H1 (cell line): ENCODE measurements around the gene FADS6. TPM values are rescaled to one million over a fixed set of nuclear protein-coding genes. Genes with fewer than 3 reads are reported as not detected.

Experiments
- CTCF ChIA-PET: fragments of 300-600 bp; sonication (Branson Sonifier 250); formaldehyde crosslinking; loops from one replicate; lab custom pipeline; 2021; ENCODE audit not compliant: partially characterized antibody; lab: Charles Lee
- POLR2A ChIA-PET: fragments of 300-600 bp; sonication (Branson Sonifier 250); formaldehyde crosslinking; loops from one replicate; lab custom pipeline; 2021; ENCODE audit warnings: inconsistent platforms; ENCODE audit not compliant: partially characterized antibody; lab: Charles Lee
- DNase-seq, 2 experiments: peaks; one replicate each; pipeline versions ENCODE4 v3.0.0 to v3.0.0-alpha.2; 2010 to 2022; ENCODE audit warnings: low spot score in 2 of 2, low read depth in 1 of 2, mixed read lengths in 1 of 2
- FAIRE-seq: peaks from 2 replicates; lab custom pipeline; 2011; peaks lifted over from hg19 to GRCh38; lab: Jason Lieb, UNC
- H2AFZ ChIP-seq: 2 replicates; pipeline ENCODE4 v1.8.1; 2012; ENCODE audit warnings: low read length, inconsistent platforms
- H2AK5ac ChIP-seq: 2 replicates; pipeline ENCODE4 v1.6.1; 2013; ENCODE audit warnings: low read depth, low read length
- H2BK120ac ChIP-seq: replicated peaks from 2 replicates; pipeline ENCODE3; 2013; ENCODE audit warnings: low read depth, low read length, inconsistent platforms
- H2BK12ac ChIP-seq: 2 replicates; pipeline ENCODE4 v1.6.1; 2013; ENCODE audit warnings: low read depth, low read length
- H2BK15ac ChIP-seq: 2 replicates; pipeline ENCODE4 v1.6.1; 2013; ENCODE audit warnings: low read length
- H2BK20ac ChIP-seq: 2 replicates; pipeline ENCODE4 v1.6.1; 2013; ENCODE audit warnings: low read length
- H2BK5ac ChIP-seq: 2 replicates; pipeline ENCODE4 v1.6.1; 2013; ENCODE audit warnings: low read depth, low read length
- H3K14ac ChIP-seq: 2 replicates; pipeline ENCODE4 v1.6.1; 2013; ENCODE audit warnings: inconsistent platforms; ENCODE audit not compliant: insufficient read length
- H3K18ac ChIP-seq: 2 replicates; pipeline ENCODE4 v1.6.1; 2013; ENCODE audit warnings: low read length; ENCODE audit errors: extremely low read depth
- H3K23ac ChIP-seq: 2 replicates; pipeline ENCODE4 v1.6.1; 2013; ENCODE audit warnings: inconsistent platforms; ENCODE audit not compliant: insufficient read length
- H3K23me2 ChIP-seq: 2 replicates; pipeline ENCODE4 v1.6.1; 2013; ENCODE audit warnings: low read depth, low read length
- H3K27ac ChIP-seq: 2 replicates; pipeline ENCODE4 v1.6.1; 2011; ENCODE audit warnings: low read depth, low read length, inconsistent platforms
- H3K27me3 ChIP-seq, 4 experiments: replicated peaks in 1 of 4; 1 replicate in 1 of 4; 2 replicates in 3 of 4; pipeline versions ENCODE4 v1.6.1 to v1.8.1; 2011 to 2013; ENCODE audit warnings: low read length in 3 of 4, mild to moderate bottlenecking in 3 of 4, inconsistent platforms in 2 of 4, mixed read lengths in 2 of 4, moderate library complexity in 1 of 4; ENCODE audit not compliant: control insufficient read depth in 3 of 4, insufficient read depth in 3 of 4; ENCODE audit errors: extremely low read depth in 1 of 4
- H3K36me3 ChIP-seq, 4 experiments: 2 replicates each; pipeline versions ENCODE4 v1.6.1 to v1.8.1; 2011 to 2013; ENCODE audit warnings: mild to moderate bottlenecking in 4 of 4, low read length in 3 of 4, moderate library complexity in 2 of 4, control low read depth in 1 of 4, inconsistent platforms in 1 of 4; ENCODE audit not compliant: insufficient read depth in 4 of 4, control insufficient read depth in 2 of 4
- H3K4ac ChIP-seq: replicated peaks from 2 replicates; pipeline ENCODE3; 2013; ENCODE audit warnings: low read length, low read depth, mixed read lengths, inconsistent platforms; ENCODE audit not compliant: insufficient read length
- H3K4me1 ChIP-seq, 4 experiments: replicated peaks in 1 of 4; 1 replicate in 1 of 4; 2 replicates in 3 of 4; pipeline versions ENCODE4 v1.6.1 to v1.8.1; 2011 to 2013; ENCODE audit warnings: low read length in 3 of 4, inconsistent platforms in 2 of 4, mixed read lengths in 1 of 4; ENCODE audit not compliant: insufficient read depth in 4 of 4, control insufficient read depth in 3 of 4
- H3K4me2 ChIP-seq, 2 experiments: 2 replicates each; pipeline versions ENCODE4 v1.6.1 to v1.8.1; 2011 to 2013; ENCODE audit warnings: low read depth in 2 of 2, low read length in 2 of 2, control low read depth in 1 of 2, inconsistent platforms in 1 of 2, mild to moderate bottlenecking in 1 of 2; ENCODE audit not compliant: insufficient read depth in 1 of 2
- H3K4me3 ChIP-seq, 4 experiments: fragments of 200-600, 300-600 bp in 1 of 4; sonication (generic), shearing (Covaris generic), sonication (Bioruptor Twin) in 1 of 4; 2 replicates each; pipeline versions ENCODE4 v1.5.1 to v1.8.1; 2011 to 2016; ENCODE audit warnings: low read length in 4 of 4, low read depth in 3 of 4, control low read depth in 2 of 4, inconsistent platforms in 2 of 4, mild to moderate bottlenecking in 2 of 4, mixed read lengths in 1 of 4, moderate library complexity in 1 of 4; ENCODE audit not compliant: insufficient read depth in 2 of 4; ENCODE audit errors: extremely low read depth in 1 of 4
- H3K56ac ChIP-seq: replicated peaks from 2 replicates; pipeline ENCODE3; 2013; ENCODE audit warnings: low read depth, mild to moderate bottlenecking, mixed read lengths, low read length, inconsistent platforms; ENCODE audit not compliant: insufficient read length
- H3K79me1 ChIP-seq: 2 replicates; pipeline ENCODE4 v1.6.1; 2013; ENCODE audit warnings: low read depth, low read length, control low read depth
- H3K79me2 ChIP-seq, 2 experiments: 2 replicates each; pipeline versions ENCODE4 v1.6.1 to v1.8.1; 2012 to 2013; ENCODE audit warnings: low read length in 2 of 2, mild to moderate bottlenecking in 2 of 2, inconsistent platforms in 1 of 2; ENCODE audit not compliant: insufficient read depth in 2 of 2, control insufficient read depth in 1 of 2
- H3K9ac ChIP-seq, 4 experiments: replicated peaks in 1 of 4; 1 replicate in 1 of 4; 2 replicates in 3 of 4; pipeline versions ENCODE4 v1.6.1 to v1.8.1; 2011 to 2013; ENCODE audit warnings: low read depth in 3 of 4, low read length in 3 of 4, control low read depth in 2 of 4, mild to moderate bottlenecking in 2 of 4, moderate library complexity in 2 of 4, inconsistent platforms in 1 of 4; ENCODE audit errors: extremely low read depth in 1 of 4
- H3K9me3 ChIP-seq, 2 experiments: 2 replicates each; pipeline versions ENCODE4 v1.6.1 to v1.8.1; 2012 to 2013; ENCODE audit warnings: mild to moderate bottlenecking in 2 of 2, moderate library complexity in 2 of 2, control low read depth in 1 of 2, inconsistent platforms in 1 of 2, low read depth in 1 of 2, low read length in 1 of 2, mixed read lengths in 1 of 2; ENCODE audit not compliant: insufficient read depth in 2 of 2
- H4K20me1 ChIP-seq, 2 experiments: replicated peaks in 1 of 2; 2 replicates each; pipeline versions ENCODE3 to v1.8.1; 2011 to 2013; ENCODE audit warnings: inconsistent platforms in 2 of 2, low read length in 2 of 2, mild to moderate bottlenecking in 1 of 2; ENCODE audit not compliant: insufficient read depth in 2 of 2, control insufficient read depth in 1 of 2
- H4K5ac ChIP-seq: 2 replicates; pipeline ENCODE4 v1.6.1; 2013; ENCODE audit warnings: low read length, low read depth, mixed read lengths, inconsistent platforms; ENCODE audit not compliant: insufficient read length
- H4K8ac ChIP-seq: 2 replicates; pipeline ENCODE4 v1.8.0; 2013; ENCODE audit warnings: mild to moderate bottlenecking, moderate library complexity, low read length, inconsistent platforms; ENCODE audit not compliant: insufficient read depth; ENCODE audit errors: extremely low read depth
- H4K91ac ChIP-seq: replicated peaks from 2 replicates; pipeline ENCODE3; 2013; ENCODE audit warnings: low read length, mixed read lengths, inconsistent platforms; ENCODE audit not compliant: insufficient read length
- ATF3 ChIP-seq: IDR thresholded peaks from 2 replicates; pipeline ENCODE4 v1.6.1; 2011; ENCODE audit warnings: low read depth, mild to moderate bottlenecking, low read length; ENCODE audit not compliant: insufficient read depth
- NRF1 ChIP-seq: IDR thresholded peaks from 2 replicates; pipeline ENCODE4 v1.6.1; 2011; ENCODE audit warnings: mild to moderate bottlenecking, low read depth, low read length, improper control_type of control experiment
- TEAD4 ChIP-seq: IDR thresholded peaks from 2 replicates; pipeline ENCODE4 v1.6.1; 2012; ENCODE audit warnings: low read depth, low read length, inconsistent platforms, mixed read lengths
- WGBS, 2 experiments: shearing (Covaris generic) in 1 of 2; methylation state at CpG; one replicate each; pipeline versions ENCODE4 v1.1.6 to v1.1.7; 2013 to 2015; ENCODE audit warnings: low lambda C conversion rate in 2 of 2, mixed read lengths in 2 of 2, inconsistent platforms in 1 of 2, low coverage in 1 of 2, missing lambda C conversion rate in 1 of 2; ENCODE audit not compliant: insufficient replicate concordance in 2 of 2, insufficient coverage in 1 of 2, insufficient read length in 1 of 2; ENCODE audit errors: extremely low coverage in 1 of 2, missing lambda C conversion rate in 1 of 2; 5-methylcytosine and 5-hydroxymethylcytosine counted together
- polyA plus RNA-seq, 7 experiments: library from polyadenylated mRNA; depleted of rRNA in 3 of 7; stranded (reverse) in 5 of 7; unstranded in 2 of 7; fragments of >200 nt in 5 of 7; fragments of 200-250 nt in 2 of 7; gene quantifications; 1 replicate in 5 of 7; 2 replicates in 1 of 7; 4 replicates in 1 of 7; pipeline versions ENCODE4 v1.2.1 to v1.2.3, GENCODE V29; 2011 to 2013; ENCODE audit warnings: missing spikeins in 2 of 7, mixed read lengths in 2 of 7
- total RNA-seq: library from RNA; stranded (reverse); fragmentation: NEBNext Ultra II Directional; extraction: Animal tissue kit (Norgen Biotek cat#: 25700); gene quantifications from 2 replicates; pipeline ENCODE4 v1.2.1, GENCODE V29; 2021

Gene FADS6
- total and polyA plus RNA-seq, 2 of the 8 experiments (the other 6 are each of a cell fraction or from before 2014, with no cell fraction given): 0.56 to 2.5 TPM

GRCh38 chr17:74900208-74900607 is 6.8 kb upstream of the FADS6 start:
- no peak overlapping the region for H2BK15ac ChIP-seq
- no peak overlapping the region for H2BK12ac ChIP-seq
- no peaks in the 10 kb centered on the region for H4K20me1 ChIP-seq
- H3K14ac ChIP-seq: no peak overlapping the region
- no peak overlapping the region for H3K56ac ChIP-seq
- peaks cover 0 to 16% (median 8%) of the 10 kb centered on the region in 4 experiments; a peak in 6 of 7 replicates for H3K27me3 ChIP-seq
- 90% methylated on average over 8 of the region's 8 CpGs; no CpG with 5 or more reads in 1 of the 2 experiments for WGBS, 2 experiments
- no peak overlapping the region for H2AK5ac ChIP-seq
- no peak overlapping the region for H3K4ac ChIP-seq
- TF ChIP-seq TEAD4 (no peak), ATF3 (no peak), NRF1 (no peak)
- no peaks in the 10 kb centered on the region for H3K36me3 ChIP-seq
- H3K9ac ChIP-seq: no peak overlapping the region
- FAIRE-seq (no peak), DNase-seq (no peak)
- no peak overlapping the region for H3K4me3 ChIP-seq
- no peak overlapping the region for H2BK120ac ChIP-seq
- no peaks in the 10 kb centered on the region for H3K79me1 ChIP-seq
- POLR2A ChIA-PET: no interaction called here
- H3K9me3 ChIP-seq: no peaks in the 10 kb centered on the region
- no peaks in the 10 kb centered on the region for H3K79me2 ChIP-seq
- no peaks in the 10 kb centered on the region for H3K23me2 ChIP-seq
- H3K4me1 ChIP-seq: peaks cover 0 to 9% (median 5%) of the 10 kb centered on the region in 4 experiments; a peak in 5 of 7 replicates
- no peak overlapping the region for H4K8ac ChIP-seq
- no peak overlapping the region for H2AFZ ChIP-seq
- no peak overlapping the region for H3K18ac ChIP-seq
- H3K23ac ChIP-seq: no peak overlapping the region
- H3K27ac ChIP-seq: no peak overlapping the region
- CTCF ChIA-PET: interaction anchor here (0.5 to 1.3 kb wide), 3 partner anchors 13 to 61 kb away, joined by 3 to 5 read pairs (median 4); no protein-coding TSS in a partner anchor
- H3K4me2 ChIP-seq: no peak overlapping the region
- H4K5ac ChIP-seq: no peak overlapping the region
- H2BK20ac ChIP-seq: no peak overlapping the region
- H4K91ac ChIP-seq: no peak overlapping the region
- H2BK5ac ChIP-seq: no peak overlapping the region
